Keratinocyte (primary cell): ENCODE measurements around the gene THRB.

Experiments
- EZH2 ChIP-seq: IDR thresholded peaks from one replicate; pipeline ENCODE4 v1.6.1; 2012; ENCODE audit warnings: inconsistent platforms, mild to moderate bottlenecking, low read length, moderate library complexity
- TF ChIP-seq, protein P1 (sequence below), 3 experiments: IDR thresholded peaks in 1 of 3; conservative IDR thresholded peaks in 1 of 3; optimal IDR thresholded peaks in 1 of 3; 2 replicates in 2 of 3; 3 replicates in 1 of 3; pipeline versions ENCODE3 to v1.5.1; 2011; ENCODE audit warnings: low read length in 3 of 3, mild to moderate bottlenecking in 3 of 3, moderate library complexity in 2 of 3, control low read depth in 1 of 3, inconsistent platforms in 1 of 3; ENCODE audit not compliant: insufficient read depth in 2 of 3; ENCODE audit errors: extremely low read depth in 1 of 3

DNA sequence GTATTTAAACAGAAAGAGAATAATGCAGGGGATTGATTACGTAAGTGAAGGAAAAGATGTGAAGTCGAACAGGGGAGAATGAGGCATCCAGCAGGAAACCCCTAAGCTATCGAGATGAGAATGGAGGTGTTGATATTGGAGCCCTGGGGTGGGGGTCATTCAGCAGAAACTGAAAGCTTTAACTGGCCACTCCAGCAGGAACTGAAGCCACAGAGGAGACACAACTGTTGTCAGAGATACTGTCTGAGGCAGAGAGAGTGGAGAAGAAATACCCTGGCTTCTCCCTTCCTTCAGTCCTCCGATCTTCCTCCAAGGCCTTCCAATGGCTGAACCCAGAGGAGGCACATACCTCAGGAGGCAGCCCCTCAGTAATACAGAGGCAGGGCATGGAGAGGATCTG, 152.4 kb downstream of the THRB start:
- TF ChIP-seq, protein P1, sequence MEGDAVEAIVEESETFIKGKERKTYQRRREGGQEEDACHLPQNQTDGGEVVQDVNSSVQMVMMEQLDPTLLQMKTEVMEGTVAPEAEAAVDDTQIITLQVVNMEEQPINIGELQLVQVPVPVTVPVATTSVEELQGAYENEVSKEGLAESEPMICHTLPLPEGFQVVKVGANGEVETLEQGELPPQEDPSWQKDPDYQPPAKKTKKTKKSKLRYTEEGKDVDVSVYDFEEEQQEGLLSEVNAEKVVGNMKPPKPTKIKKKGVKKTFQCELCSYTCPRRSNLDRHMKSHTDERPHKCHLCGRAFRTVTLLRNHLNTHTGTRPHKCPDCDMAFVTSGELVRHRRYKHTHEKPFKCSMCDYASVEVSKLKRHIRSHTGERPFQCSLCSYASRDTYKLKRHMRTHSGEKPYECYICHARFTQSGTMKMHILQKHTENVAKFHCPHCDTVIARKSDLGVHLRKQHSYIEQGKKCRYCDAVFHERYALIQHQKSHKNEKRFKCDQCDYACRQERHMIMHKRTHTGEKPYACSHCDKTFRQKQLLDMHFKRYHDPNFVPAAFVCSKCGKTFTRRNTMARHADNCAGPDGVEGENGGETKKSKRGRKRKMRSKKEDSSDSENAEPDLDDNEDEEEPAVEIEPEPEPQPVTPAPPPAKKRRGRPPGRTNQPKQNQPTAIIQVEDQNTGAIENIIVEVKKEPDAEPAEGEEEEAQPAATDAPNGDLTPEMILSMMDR (optimal IDR thresholded peaks at IDR 0.05 in 1 of 3, IDR thresholded peaks at IDR 0.05 in 1 of 3, conservative IDR thresholded peaks at IDR 0.05 in 1 of 3; ENCODE audit: extremely low read depth in 1 of 3, insufficient read depth in 2 of 3, low read length in 3 of 3), result no peak
- TF ChIP-seq EZH2, result no peak
